ENCODE measurements around the gene GLI3.

Gene GLI3

GRCh38 chr7:42236976-42237810 lies at the start of gene GLI3:
Gene GLI3 (minus strand): TSS chr7:42237209. CDS start chr7:42223253, 13,956 bp downstream.
- no peak for DNase-seq

- no peak for DNase-seq
Measured at GRCh38 chr7:42285383-42285824, 48.4 kb upstream of the GLI3 start.

- no peak for DNase-seq
Measured at GRCh38 chr7:42283553-42283952, 46.5 kb upstream of the GLI3 start.

GRCh38 chr7:42278344-42278743 lies 41.3 kb upstream of the GLI3 start:
- DNase-seq: no peak

GRCh38 chr7:42274053-42274452 lies 37.0 kb upstream of the GLI3 start:
- no peak for DNase-seq

- no peak for DNase-seq
Measured at GRCh38 chr7:42272793-42273665, 36.0 kb upstream of the GLI3 start.

GRCh38 chr7:42269161-42269560 lies 32.2 kb upstream of the GLI3 start:
- no peak for DNase-seq

- no peak for DNase-seq
Measured at GRCh38 chr7:42264702-42265101, 27.7 kb upstream of the GLI3 start.

- DNase-seq: no peak
Measured at GRCh38 chr7:42263971-42264370, 27.0 kb upstream of the GLI3 start.

GRCh38 chr7:42262964-42263363 lies 26.0 kb upstream of the GLI3 start:
- DNase-seq: no peak

- DNase-seq: no peak
Measured at GRCh38 chr7:42254217-42254616, 17.2 kb upstream of the GLI3 start.

- no peak for DNase-seq
Measured at GRCh38 chr7:42253316-42253715, 16.3 kb upstream of the GLI3 start.

- no peak for DNase-seq
Measured at GRCh38 chr7:42250411-42250810, 13.4 kb upstream of the GLI3 start.

GRCh38 chr7:42248579-42248978 lies 11.6 kb upstream of the GLI3 start:
- DNase-seq: no peak

GRCh38 chr7:42247301-42247700 lies 10.3 kb upstream of the GLI3 start:
- DNase-seq: no peak

GRCh38 chr7:42244828-42245227 lies 7.8 kb upstream of the GLI3 start:
- DNase-seq: no peak

- DNase-seq: no peak
Measured at GRCh38 chr7:42242381-42242780, 5.4 kb upstream of the GLI3 start.

- DNase-seq: no peak
Measured at GRCh38 chr7:42241424-42241823, 4.4 kb upstream of the GLI3 start.

- DNase-seq: no peak
Measured at GRCh38 chr7:42240416-42240815, 3.4 kb upstream of the GLI3 start.

- DNase-seq: no peak
Measured at GRCh38 chr7:42238709-42239366, 1.8 kb upstream of the GLI3 start.

- no peak for DNase-seq
Measured at GRCh38 chr7:42237811-42238541, 967 bp upstream of the GLI3 start.

- no peak for DNase-seq
Measured at GRCh38 chr7:42236266-42236975, 588 bp downstream of the GLI3 start.
